ENCODE data around the gene MRTFA.

- TF ChIP-seq CTCF (IDR thresholded peaks at IDR 0.05; ENCODE audit: insufficient read depth, low read length, poor library complexity, severe bottlenecking) (no peak), EZH2phosphoT487 (conservative IDR thresholded peaks at IDR 0.05; ENCODE audit: low read length) (no peak)
Observed at GRCh38 chr22:40432625-40433024, 203.9 kb downstream of the MRTFA start.

Data from SU-DHL-6 (cell line).